Measurements from ENCODE around the gene ESYT3. TPM values are rescaled to one million over a fixed set of nuclear protein-coding genes. Genes with fewer than 3 reads are reported as not detected.

Gene ESYT3
- total RNA-seq, 1 experiment from 2014 or later, result 0.15 TPM

DNA sequence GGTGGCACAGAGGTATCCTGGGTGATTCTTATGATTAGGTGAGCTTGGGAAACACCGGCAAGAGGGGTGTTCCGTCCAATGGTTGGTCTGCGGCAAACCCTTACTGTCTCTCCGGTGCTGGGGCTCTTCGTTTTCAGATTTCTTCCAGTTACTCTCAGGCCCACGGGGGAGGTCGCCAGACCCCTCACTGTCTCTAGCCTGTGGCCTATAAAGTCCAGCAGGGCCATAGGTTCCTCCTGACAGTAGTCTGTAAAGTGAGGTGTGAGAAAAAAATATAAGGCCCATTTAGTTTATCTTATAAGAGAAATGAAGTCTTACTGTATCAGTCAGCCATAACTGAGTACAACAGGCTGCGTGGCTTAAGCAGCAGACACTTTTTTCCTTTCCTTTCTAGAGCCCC is 1.4 kb downstream of the ESYT3 start:
- Histone ChIP-seq H3K36me3 (ENCODE audit: insufficient read depth, low read length, poor library complexity, severe bottlenecking) (no peaks in the 10 kb centered on the region), H3K27ac (ENCODE audit: low read depth, low read length, poor library complexity, severe bottlenecking) (no peak overlapping the region), H3K4me3 (ENCODE audit: low read depth, low read length, poor library complexity, severe bottlenecking) (no peak overlapping the region), H3K4me1 (ENCODE audit: insufficient read depth, low read length, poor library complexity, severe bottlenecking) (no peaks in the 10 kb centered on the region), H3K9me3 (ENCODE audit: low read depth, low read length, poor library complexity, severe bottlenecking) (no peaks in the 10 kb centered on the region), H3K27me3 (replicated peaks; ENCODE audit: insufficient read depth, low read depth, low read length, poor library complexity) (peaks cover 47% of the 10 kb centered on the region)
- TF ChIP-seq, protein P1, sequence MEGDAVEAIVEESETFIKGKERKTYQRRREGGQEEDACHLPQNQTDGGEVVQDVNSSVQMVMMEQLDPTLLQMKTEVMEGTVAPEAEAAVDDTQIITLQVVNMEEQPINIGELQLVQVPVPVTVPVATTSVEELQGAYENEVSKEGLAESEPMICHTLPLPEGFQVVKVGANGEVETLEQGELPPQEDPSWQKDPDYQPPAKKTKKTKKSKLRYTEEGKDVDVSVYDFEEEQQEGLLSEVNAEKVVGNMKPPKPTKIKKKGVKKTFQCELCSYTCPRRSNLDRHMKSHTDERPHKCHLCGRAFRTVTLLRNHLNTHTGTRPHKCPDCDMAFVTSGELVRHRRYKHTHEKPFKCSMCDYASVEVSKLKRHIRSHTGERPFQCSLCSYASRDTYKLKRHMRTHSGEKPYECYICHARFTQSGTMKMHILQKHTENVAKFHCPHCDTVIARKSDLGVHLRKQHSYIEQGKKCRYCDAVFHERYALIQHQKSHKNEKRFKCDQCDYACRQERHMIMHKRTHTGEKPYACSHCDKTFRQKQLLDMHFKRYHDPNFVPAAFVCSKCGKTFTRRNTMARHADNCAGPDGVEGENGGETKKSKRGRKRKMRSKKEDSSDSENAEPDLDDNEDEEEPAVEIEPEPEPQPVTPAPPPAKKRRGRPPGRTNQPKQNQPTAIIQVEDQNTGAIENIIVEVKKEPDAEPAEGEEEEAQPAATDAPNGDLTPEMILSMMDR (conservative IDR thresholded peaks at IDR 0.05; ENCODE audit: low read depth, low read length), result no peak
- no peak for TF ChIP-seq EZH2 (IDR thresholded peaks at IDR 0.05; ENCODE audit: borderline replicate concordance, low read depth, low read length, poor library complexity, severe bottlenecking)
- no TSS peak for BruUV-seq (replicated peaks)
- ChIA-PET CTCF (interaction anchor here (1.0 kb wide), 1 partner anchor 18 kb away, joined by 3 read pairs; no protein-coding TSS in a partner anchor), POLR2A (ENCODE audit: low non-redundant PET) (no interaction called here)
- intact Hi-C loops (cut with micrococcal nuclease; ENCODE audit: unreplicated experiment), result no loop called here
- DNase-seq (ENCODE audit: low spot score), result no peak

DNA sequence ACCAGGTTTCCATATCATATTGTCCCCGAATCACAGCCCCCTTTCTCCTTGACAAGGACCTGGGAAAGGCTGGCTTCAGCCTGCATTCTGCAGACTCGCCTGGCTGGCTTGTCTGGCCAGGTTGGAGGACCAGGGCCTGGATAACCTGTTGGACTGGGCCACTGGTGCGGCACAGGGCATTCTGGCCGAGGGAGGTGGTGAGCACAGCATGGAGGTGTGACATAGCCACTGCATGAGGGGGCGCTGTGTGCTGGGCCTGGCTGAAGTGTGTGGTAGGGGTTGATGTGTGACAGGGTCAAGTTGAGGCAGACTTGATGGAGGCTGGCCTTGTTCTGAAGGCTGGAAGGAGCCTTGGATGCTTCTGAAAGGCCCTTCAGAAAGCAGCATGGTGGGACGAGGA is 2.9 kb downstream of the ESYT3 start:
- H3K9me3 ChIP-seq (ENCODE audit: low read depth, low read length, poor library complexity, severe bottlenecking), result no peaks in the 10 kb centered on the region
- ChIA-PET POLR2A (ENCODE audit: low non-redundant PET) (no interaction called here), CTCF (no interaction called here)
- H3K27ac ChIP-seq (ENCODE audit: low read depth, low read length, poor library complexity, severe bottlenecking), result no peak overlapping the region
- H3K27me3 ChIP-seq (replicated peaks; ENCODE audit: insufficient read depth, low read depth, low read length, poor library complexity), result peaks cover 44% of the 10 kb centered on the region
- H3K4me1 ChIP-seq (ENCODE audit: insufficient read depth, low read length, poor library complexity, severe bottlenecking), result no peaks in the 10 kb centered on the region
- BruUV-seq (replicated peaks), result no TSS peak
- no peak overlapping the region for H3K4me3 ChIP-seq (ENCODE audit: low read depth, low read length, poor library complexity, severe bottlenecking)
- intact Hi-C loops (cut with micrococcal nuclease; ENCODE audit: unreplicated experiment), result no loop called here
- no peak for DNase-seq (ENCODE audit: low spot score)
- no peak for TF ChIP-seq EZH2 (IDR thresholded peaks at IDR 0.05; ENCODE audit: borderline replicate concordance, low read depth, low read length, poor library complexity, severe bottlenecking)
- TF ChIP-seq, protein P1 (conservative IDR thresholded peaks at IDR 0.05; ENCODE audit: low read depth, low read length), result no peak
- no peaks in the 10 kb centered on the region for H3K36me3 ChIP-seq (ENCODE audit: insufficient read depth, low read length, poor library complexity, severe bottlenecking)

GRCh38 chr3:138438896-138439295 is 4.5 kb downstream of the ESYT3 start:
- BruUV-seq (replicated peaks), result no TSS peak
- POLR2A ChIA-PET (ENCODE audit: low non-redundant PET), result no interaction called here

More at GRCh38 chr3:138438896-138439295, 4.5 kb downstream of the ESYT3 start:
- H3K27me3 ChIP-seq (replicated peaks; ENCODE audit: insufficient read depth, low read depth, low read length, poor library complexity), result peaks cover 29% of the 10 kb centered on the region
- H3K36me3 ChIP-seq (ENCODE audit: insufficient read depth, low read length, poor library complexity, severe bottlenecking), result no peaks in the 10 kb centered on the region
- TF ChIP-seq, protein P1 (conservative IDR thresholded peaks at IDR 0.05; ENCODE audit: low read depth, low read length), result no peak
- TF ChIP-seq EZH2 (IDR thresholded peaks at IDR 0.05; ENCODE audit: borderline replicate concordance, low read depth, low read length, poor library complexity, severe bottlenecking), result no peak
- intact Hi-C loops (cut with micrococcal nuclease; ENCODE audit: unreplicated experiment), result no loop called here
- H3K27ac ChIP-seq (ENCODE audit: low read depth, low read length, poor library complexity, severe bottlenecking), result no peak overlapping the region
- CTCF ChIA-PET, result no interaction called here
- H3K4me1 ChIP-seq (ENCODE audit: insufficient read depth, low read length, poor library complexity, severe bottlenecking), result no peaks in the 10 kb centered on the region
- H3K4me3 ChIP-seq (ENCODE audit: low read depth, low read length, poor library complexity, severe bottlenecking), result no peak overlapping the region
- H3K9me3 ChIP-seq (ENCODE audit: low read depth, low read length, poor library complexity, severe bottlenecking), result no peaks in the 10 kb centered on the region
- no peak for DNase-seq (ENCODE audit: low spot score)

All from A673 (cell line).